ENCODE results near the gene SLC25A25. TPM values are rescaled to one million over a fixed set of nuclear protein-coding genes. Genes with fewer than 3 reads are reported as not detected.

SLC25A25 gene
- total and polyA plus RNA-seq, 9 of the 15 experiments (the other 6 are each of a cell fraction or from before 2014, with no cell fraction given), result 0.07 to 35.9 (median 23.2) TPM

DNA sequence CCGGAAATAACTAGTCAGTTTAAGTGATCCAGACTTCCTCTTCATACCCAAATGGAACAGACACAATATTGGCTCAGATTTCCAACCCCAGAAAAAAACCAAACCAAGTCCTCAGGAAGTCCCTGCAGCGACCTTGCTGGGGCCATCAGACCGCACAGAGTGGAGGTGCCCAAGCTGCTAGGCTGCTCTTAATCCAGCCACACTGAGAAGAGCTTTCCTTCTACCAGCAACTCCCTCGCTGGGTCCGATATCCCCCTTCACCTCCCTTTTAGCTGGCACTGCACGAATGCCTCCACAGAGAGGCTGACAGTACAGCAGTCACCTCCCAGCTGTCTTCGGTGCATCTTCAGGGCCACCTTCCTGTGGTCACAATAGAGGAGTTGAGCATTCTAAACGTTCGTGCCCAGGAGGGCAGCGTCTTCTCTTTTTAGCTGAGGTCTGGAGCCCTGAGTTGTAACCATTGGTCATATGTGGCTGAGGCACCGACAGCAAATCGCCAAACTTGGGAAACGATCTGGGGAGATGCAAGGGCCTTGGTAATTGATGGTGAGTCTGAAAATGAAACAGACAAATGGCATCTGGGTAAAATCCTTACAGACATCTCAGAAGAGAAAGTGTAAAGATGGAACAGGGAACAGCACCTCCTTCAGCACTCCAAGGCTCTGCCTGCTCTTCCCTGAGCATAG lies 6.6 kb upstream of the SLC25A25 start:
- H3K4me1 ChIP-seq (replicated peaks in 1 of 2; ENCODE audit: control insufficient read depth in 2 of 2, insufficient read depth in 2 of 2, low read length in 2 of 2), result peaks cover 18 to 29% of the 10 kb centered on the region in 2 experiments; a peak in 4 of 5 replicates
- FAIRE-seq (no peak), DNase-seq (ENCODE audit: extremely low read depth in 1 of 4, low spot score in 3 of 4) (no peak), ATAC-seq (no peak)
- H4K20me1 ChIP-seq (replicated peaks; ENCODE audit: control insufficient read depth, insufficient read depth, low read length), result no peaks in the 10 kb centered on the region
- no peak overlapping the region for H3K4me3 ChIP-seq
- POLR2A ChIA-PET, result interaction anchor here (0.6 to 1.6 kb wide), 3 partner anchors 10 to 51 kb away, joined by 3 to 7 read pairs (median 3); no protein-coding TSS in a partner anchor
- no TSS peak for BruUV-seq (replicated peaks)
- TF ChIP-seq HSF4 (CRISPR knock-in tag; IDR thresholded peaks at IDR 0.05; ENCODE audit: borderline replicate concordance) (no peak), IFI16 (CRISPR knock-in tag; IDR thresholded peaks at IDR 0.05) (no peak)
- peaks cover 29% of the 10 kb centered on the region for H3K79me2 ChIP-seq (ENCODE audit: control insufficient read depth, insufficient read depth, low read length)
- 86% methylated on average over 13 of the region's 13 CpGs for WGBS (ENCODE audit: insufficient coverage, low coverage, missing lambda C conversion rate)
- H3K9me1 ChIP-seq (ENCODE audit: control insufficient read depth, insufficient read depth, low read length), result no peaks in the 10 kb centered on the region
- H3K9ac ChIP-seq (ENCODE audit: insufficient read depth in 1 of 2, low read depth in 2 of 2, low read length in 2 of 2), result peak overlapping the region in 1 of 2 experiments; percentile 42; a peak in 1 of 4 replicates
- no peak overlapping the region for H2AFZ ChIP-seq (ENCODE audit: low read depth, low read length)
- CTCF ChIA-PET (ENCODE audit: low intra/inter-chr PET ratio), result no interaction called here
- H3K4me2 ChIP-seq (ENCODE audit: insufficient read depth, low read length), result no peak overlapping the region
- in situ Hi-C loops (cut with MboI) (no loop called here), intact Hi-C loops (cut with micrococcal nuclease) (no loop called here)
- H3K27ac ChIP-seq (ENCODE audit: extremely low read depth, low read depth, low read length), result no peak overlapping the region
- H3K27me3 ChIP-seq (ENCODE audit: control insufficient read depth in 2 of 2, insufficient read depth in 2 of 2, low read length in 2 of 2), result no peaks in the 10 kb centered on the region
- peaks cover 38% of the 10 kb centered on the region for H3K36me3 ChIP-seq (ENCODE audit: control insufficient read depth, insufficient read depth, low read length)
- H3K9me3 ChIP-seq (replicated peaks; ENCODE audit: control insufficient read depth, insufficient read depth, low read depth, low read length), result no peaks in the 10 kb centered on the region

DNA sequence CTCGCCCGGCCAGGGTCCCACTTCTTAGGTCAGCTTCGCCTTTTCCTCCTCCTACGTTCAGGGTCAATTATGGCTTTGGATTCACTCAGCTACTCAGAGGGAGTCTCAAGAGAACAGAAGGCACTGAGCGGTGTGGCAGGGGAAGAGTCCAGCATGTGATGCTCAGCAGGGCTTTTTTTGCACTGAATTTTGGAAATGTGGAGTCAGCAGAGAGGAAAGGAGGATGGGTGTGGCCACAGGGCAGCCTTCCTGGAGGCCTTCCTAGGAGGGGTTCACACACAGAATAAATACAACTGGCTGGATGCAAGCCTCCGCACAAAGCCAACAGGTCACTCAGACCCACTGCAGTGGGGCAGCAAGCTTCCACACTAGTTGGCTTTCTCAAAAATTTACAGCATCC lies 5.8 kb upstream of the SLC25A25 start:
- H3K79me2 ChIP-seq (ENCODE audit: control insufficient read depth, insufficient read depth, low read length), result peaks cover 36% of the 10 kb centered on the region
- intact Hi-C loops (cut with micrococcal nuclease) (no loop called here), in situ Hi-C loops (cut with MboI) (no loop called here)
- peaks cover 38% of the 10 kb centered on the region for H3K36me3 ChIP-seq (ENCODE audit: control insufficient read depth, insufficient read depth, low read length)
- H2AFZ ChIP-seq (ENCODE audit: low read depth, low read length), result no peak overlapping the region
- WGBS (ENCODE audit: insufficient coverage, low coverage, missing lambda C conversion rate), result 75% methylated on average over 4 of the region's 6 CpGs
- peaks cover 18 to 36% of the 10 kb centered on the region in 2 experiments; a peak in 4 of 5 replicates for H3K4me1 ChIP-seq (replicated peaks in 1 of 2; ENCODE audit: control insufficient read depth in 2 of 2, insufficient read depth in 2 of 2, low read length in 2 of 2)
- ChIA-PET CTCF (ENCODE audit: low intra/inter-chr PET ratio) (no interaction called here), POLR2A (interaction anchor here (0.5 to 1.6 kb wide), 4 partner anchors 10 to 192 kb away, joined by 3 to 7 read pairs (median 3); no protein-coding TSS in a partner anchor)
- H3K4me2 ChIP-seq (ENCODE audit: insufficient read depth, low read length), result no peak overlapping the region
- H3K4me3 ChIP-seq, result no peak overlapping the region
- no peak overlapping the region for H3K27ac ChIP-seq (ENCODE audit: extremely low read depth, low read depth, low read length)
- TSS peak; percentile 5 for BruUV-seq (replicated peaks)
- DNase-seq (ENCODE audit: extremely low read depth in 1 of 4, low spot score in 3 of 4) (no peak), ATAC-seq (no peak), FAIRE-seq (no peak)
- no peaks in the 10 kb centered on the region for H3K27me3 ChIP-seq (ENCODE audit: control insufficient read depth in 2 of 2, insufficient read depth in 2 of 2, low read length in 2 of 2)
- no peaks in the 10 kb centered on the region for H3K9me1 ChIP-seq (ENCODE audit: control insufficient read depth, insufficient read depth, low read length)
- H4K20me1 ChIP-seq (replicated peaks; ENCODE audit: control insufficient read depth, insufficient read depth, low read length), result no peaks in the 10 kb centered on the region
- H3K9me3 ChIP-seq (replicated peaks; ENCODE audit: control insufficient read depth, insufficient read depth, low read depth, low read length), result no peaks in the 10 kb centered on the region
- H3K9ac ChIP-seq (ENCODE audit: insufficient read depth in 1 of 2, low read depth in 2 of 2, low read length in 2 of 2), result no peak overlapping the region
- TF ChIP-seq ELF2 (CRISPR knock-in tag; IDR thresholded peaks at IDR 0.05) (no peak), ETV6 (IDR thresholded peaks at IDR 0.05; ENCODE audit: borderline replicate concordance in 1 of 2, low read depth in 2 of 2, low read length in 1 of 2) (no peak), ETV6 (CRISPR knock-in tag; IDR thresholded peaks at IDR 0.05; ENCODE audit: borderline replicate concordance) (no peak), DMBX1 (CRISPR knock-in tag; IDR thresholded peaks at IDR 0.05; ENCODE audit: borderline replicate concordance) (no peak), MAFG (tag; conservative IDR thresholded peaks at IDR 0.05) (no peak), SIN3B (IDR thresholded peaks at IDR 0.05; ENCODE audit: low read depth) (no peak), IFI16 (CRISPR knock-in tag; IDR thresholded peaks at IDR 0.05) (no peak), CC2D1A (IDR thresholded peaks at IDR 0.05) (no peak), TCF3 (CRISPR knock-in tag; IDR thresholded peaks at IDR 0.05) (no peak)
- TF ChIP-seq, protein P1, sequence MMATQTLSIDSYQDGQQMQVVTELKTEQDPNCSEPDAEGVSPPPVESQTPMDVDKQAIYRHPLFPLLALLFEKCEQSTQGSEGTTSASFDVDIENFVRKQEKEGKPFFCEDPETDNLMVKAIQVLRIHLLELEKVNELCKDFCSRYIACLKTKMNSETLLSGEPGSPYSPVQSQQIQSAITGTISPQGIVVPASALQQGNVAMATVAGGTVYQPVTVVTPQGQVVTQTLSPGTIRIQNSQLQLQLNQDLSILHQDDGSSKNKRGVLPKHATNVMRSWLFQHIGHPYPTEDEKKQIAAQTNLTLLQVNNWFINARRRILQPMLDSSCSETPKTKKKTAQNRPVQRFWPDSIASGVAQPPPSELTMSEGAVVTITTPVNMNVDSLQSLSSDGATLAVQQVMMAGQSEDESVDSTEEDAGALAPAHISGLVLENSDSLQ (IDR thresholded peaks at IDR 0.05), result no peak
- TF ChIP-seq, protein P2, sequence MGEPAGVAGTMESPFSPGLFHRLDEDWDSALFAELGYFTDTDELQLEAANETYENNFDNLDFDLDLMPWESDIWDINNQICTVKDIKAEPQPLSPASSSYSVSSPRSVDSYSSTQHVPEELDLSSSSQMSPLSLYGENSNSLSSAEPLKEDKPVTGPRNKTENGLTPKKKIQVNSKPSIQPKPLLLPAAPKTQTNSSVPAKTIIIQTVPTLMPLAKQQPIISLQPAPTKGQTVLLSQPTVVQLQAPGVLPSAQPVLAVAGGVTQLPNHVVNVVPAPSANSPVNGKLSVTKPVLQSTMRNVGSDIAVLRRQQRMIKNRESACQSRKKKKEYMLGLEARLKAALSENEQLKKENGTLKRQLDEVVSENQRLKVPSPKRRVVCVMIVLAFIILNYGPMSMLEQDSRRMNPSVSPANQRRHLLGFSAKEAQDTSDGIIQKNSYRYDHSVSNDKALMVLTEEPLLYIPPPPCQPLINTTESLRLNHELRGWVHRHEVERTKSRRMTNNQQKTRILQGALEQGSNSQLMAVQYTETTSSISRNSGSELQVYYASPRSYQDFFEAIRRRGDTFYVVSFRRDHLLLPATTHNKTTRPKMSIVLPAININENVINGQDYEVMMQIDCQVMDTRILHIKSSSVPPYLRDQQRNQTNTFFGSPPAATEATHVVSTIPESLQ (CRISPR knock-in tag; IDR thresholded peaks at IDR 0.05), result no peak
